GM21529 (cell line): ENCODE results near the gene CD4.
A peak's percentile ranks its signal among the peaks of the same experiment; 100 is the strongest.

Experiments used
- ATAC-seq: cut with Tn5 transposase; IDR thresholded peaks from one replicate; pipeline ENCODE4 v1.9.1; 2021; ENCODE audit not compliant: unreplicated experiment

Gene CD4

DNA sequence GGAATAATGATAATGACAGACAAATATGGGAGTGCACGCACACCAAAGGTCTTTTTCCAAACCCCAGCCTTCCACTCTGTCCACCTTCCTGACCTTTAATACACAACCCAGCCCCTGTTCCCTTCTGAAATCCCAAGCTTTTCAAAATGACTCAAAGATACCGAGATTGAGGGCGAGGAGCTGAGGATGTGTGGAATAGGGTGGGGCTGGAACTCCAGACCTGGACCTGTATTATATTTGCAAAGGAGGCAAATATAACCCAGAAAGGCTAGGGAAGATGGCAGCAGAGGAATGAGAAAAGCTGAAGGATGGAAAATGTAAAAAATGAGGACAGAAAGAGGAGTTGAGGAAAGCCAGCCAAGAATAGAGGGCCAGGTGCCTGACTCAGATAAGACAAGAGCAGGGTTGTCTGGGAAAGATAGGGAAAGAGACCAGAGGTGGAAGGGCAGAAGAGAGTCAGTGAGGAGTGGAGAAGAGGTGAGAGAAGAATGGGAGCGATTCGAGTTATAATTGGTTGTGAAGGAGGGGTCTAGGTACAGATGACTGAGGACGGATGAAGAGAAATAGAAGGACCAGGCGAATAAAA is 24.2 kb upstream of the CD4 start:
- no peak for ATAC-seq

DNA sequence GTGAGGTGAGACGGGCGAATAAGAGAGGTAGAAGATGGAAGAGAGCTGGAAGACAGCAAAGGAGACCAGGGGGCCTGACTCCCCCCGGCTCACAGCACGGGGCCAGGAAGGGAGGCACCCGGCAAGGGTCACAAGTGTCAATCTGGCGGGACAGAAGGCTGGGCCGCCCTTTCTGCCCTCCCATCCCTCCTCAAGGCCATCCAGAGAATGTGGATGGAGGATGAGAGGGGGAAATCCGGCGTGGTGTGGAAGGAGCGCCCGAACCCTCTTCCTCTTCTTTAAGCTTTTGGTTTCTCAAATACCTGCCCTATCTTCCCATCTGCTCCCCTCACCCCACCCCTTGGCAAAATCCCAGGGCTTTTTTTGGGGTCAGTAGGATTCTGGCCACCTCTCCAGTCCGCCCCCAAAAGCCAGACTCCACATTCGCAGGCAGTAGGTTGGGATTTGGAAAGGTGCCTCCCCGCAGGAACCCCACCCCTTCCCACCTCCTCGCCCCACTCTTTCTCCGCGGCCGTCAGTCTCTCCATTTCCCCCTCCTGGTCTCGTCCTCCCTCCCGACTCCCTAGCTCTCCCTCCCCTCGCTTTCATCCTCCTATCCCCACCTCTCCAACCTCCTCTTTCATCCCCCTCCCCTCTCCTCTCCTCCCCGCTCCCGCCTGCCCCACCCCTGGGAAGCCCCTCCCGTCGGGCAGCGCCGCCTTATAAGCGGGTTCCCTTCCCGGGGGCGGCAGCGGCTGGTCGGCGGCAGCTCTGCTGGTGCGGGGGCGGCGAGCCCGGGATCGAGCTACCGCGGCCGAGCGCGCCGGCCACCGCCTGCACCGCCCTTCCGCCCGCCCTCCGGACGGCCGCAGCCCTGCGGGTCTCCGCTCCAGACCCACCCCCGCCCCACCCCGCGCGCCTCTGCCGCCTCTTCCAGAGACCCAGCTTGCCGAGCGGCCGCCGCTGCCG is 23.4 kb upstream of the CD4 start, which contains the start of gene PTMS:
TSS of gene PTMS (plus strand) at position 730 of the 948 bp plus-strand sequence. CDS start 343 bp downstream, outside the sequence.
- peak; percentile 15 for ATAC-seq

DNA sequence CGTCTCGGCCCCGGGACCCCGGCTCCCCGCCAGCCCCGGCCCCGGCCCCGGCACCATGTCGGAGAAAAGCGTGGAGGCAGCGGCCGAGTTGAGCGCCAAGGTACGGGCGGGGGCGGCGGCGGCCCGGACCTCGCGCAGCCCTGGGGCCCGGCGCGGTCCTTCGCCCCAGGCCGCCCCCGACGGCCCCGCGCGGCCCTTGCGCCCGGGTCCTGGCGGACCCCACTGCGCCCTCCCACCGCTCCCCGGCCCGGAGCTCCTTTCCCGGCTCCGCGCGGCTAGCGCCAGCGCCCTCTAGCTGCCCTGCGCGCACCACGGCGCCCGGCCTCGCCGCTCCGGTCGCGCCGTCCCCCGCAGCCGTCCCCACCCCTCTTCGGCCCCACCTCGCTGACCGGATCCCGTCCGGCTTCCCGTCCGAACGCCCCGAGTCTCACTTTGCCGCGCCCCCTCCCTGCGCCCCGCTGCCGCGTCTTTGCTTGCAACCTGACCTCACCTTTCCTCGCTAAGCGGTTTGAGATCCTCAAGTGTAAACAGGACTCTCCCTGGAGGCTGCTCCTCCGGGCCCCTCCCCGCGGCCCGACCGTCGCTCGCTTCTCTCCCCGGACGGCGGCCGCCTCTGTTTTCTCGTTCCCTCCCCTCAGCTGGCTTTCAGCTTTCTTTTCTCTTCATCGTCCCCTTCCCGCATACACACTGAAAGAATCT is 22.5 kb upstream of the CD4 start:
- ATAC-seq: peak; percentile 49

DNA sequence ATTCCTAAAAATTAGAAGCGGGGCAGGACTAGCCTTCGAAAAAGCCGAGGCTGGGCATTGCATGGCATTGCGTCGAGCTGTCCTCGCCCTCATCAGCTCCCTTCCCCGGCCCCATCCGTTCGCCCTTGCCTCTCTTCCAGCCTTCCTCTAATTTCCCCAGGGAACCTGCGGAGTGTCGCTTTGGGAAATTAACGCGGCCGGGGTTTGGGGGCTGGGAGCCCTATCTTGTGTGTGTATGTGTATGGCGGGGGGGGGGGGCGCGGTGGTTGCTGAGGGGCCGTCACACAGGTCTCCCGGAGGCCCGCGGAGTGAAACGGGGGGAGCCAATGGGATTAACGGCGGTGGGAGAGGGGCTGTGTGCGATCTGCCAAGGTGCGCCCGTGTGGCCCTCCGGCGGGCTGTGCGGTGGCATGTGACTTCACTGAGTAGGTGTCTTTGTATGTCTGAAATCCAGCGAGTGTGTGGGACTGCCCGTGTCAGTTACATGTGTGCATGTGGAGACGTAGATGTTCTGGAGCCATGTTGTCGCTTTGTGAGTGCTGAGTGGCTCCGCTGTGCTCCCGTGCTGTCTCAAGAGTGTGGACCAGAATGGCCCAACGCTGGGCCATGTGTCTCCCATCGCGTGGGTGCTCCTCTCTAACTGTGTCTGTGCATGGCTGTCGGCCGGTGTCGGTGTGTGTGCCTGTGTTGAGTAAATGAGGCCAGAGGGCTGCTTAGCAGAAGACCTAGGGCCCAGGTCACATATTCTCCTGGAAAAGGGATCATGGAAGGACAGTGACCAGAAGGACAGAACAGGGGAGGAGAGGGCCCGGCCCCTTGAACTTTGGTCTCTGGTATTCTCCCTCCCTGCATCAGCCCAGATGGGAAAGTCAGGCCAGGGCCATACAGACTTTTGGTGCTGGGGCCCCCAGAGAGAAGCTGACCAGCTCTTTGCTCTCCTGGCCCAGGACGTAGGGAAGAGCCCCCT is 21.7 kb upstream of the CD4 start:
- ATAC-seq: no peak

DNA sequence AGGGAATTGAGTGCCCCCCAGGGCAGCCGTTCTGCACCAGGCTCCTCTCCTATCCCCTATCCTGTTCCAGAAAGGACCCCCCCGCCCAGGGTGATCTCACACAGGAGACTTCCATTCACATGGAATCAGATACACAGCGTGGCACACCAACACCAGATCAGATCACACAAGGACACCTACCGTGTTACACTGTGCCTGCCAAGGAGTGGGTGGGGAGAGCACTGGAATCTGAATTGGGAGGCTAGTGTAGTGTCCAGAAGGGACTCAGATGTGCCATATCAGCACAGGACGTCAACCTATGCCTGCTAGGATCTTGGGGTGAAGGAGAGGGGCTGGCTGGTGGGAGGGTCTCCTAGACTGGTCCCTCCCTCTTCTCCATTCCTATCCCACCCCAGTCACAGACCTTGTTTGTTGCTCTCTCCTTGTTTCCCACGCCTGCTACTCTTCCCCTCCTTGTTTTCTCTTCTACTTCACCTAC is 20.9 kb upstream of the CD4 start:
- no peak for ATAC-seq

DNA sequence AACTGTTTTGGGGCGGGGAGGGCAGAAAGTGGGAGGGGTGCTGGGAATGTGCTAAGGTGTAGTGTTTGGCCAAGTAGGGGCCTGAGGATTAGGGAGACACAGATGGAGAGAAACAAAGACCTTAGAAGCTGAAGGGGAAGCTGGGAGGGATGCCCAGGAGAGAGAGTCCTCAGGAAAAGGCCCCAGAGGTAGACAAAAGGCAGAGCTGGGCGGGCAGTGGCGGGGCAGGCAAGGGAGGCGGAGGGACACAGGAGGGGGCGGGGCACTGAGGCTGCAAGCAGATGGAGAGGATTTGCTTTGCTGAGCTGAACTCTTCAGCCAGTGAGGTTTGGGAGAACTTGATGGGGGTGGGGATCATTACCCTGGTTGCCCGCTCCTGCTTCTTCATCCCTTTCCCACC is 20.3 kb upstream of the CD4 start:
- ATAC-seq: no peak

DNA sequence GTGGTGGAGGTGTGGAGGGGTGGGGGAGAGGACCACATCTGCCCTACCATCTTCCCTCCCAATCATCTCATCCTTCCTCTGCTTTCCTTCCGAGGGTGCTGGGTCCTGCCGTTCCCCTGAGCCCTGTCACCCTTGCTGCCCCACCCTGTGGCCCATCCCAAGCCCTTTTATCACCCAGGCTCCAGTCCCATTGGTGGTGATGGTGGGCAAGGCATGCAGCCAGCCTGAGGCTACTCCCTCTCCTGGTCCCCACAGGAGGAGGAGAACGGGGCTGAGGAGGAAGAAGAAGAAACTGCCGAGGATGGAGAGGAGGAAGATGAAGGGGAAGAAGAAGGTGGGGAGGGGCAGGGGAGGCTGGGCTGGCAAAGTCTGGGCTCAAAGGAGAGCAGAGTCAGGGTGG is 19.7 kb upstream of the CD4 start:
- no peak for ATAC-seq

DNA sequence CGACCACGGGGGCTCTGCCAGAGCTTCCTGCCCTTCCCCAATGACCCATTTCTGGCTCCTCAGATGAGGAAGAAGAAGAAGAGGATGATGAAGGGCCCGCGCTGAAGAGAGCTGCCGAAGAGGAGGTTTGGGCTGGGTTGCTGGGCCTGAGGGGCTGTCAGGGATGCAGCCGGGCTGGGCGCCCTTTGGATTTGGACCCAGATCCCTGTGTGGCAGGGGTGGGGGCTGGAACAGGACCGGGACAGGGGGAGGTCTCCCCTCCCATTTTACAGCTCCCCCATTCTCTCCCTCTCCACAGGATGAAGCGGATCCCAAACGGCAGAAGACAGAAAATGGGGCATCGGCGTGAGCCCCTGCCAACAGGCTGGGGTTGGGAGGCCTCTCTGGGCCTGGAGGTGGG is 19.2 kb upstream of the CD4 start:
- no peak for ATAC-seq

DNA sequence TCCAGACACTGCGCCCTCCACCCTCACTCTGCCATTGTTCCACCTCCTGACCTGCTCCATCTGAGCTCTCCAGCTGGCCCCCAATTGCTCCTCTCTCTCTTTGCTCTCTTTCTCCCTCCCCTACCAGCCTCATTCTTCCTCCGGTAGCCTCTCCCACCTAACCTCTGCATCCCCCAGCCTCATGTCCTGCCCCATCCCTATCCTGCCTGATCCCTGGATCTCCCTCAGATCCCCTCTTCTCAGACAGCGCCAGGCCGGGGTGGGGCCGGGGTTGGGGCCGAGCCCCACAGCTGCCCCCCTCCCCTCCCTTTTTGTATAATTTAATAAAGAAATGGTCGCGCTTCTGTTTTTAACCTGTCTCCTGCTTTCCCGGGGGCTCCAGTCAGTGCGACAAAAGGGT is 18.7 kb upstream of the CD4 start:
- no peak for ATAC-seq

DNA sequence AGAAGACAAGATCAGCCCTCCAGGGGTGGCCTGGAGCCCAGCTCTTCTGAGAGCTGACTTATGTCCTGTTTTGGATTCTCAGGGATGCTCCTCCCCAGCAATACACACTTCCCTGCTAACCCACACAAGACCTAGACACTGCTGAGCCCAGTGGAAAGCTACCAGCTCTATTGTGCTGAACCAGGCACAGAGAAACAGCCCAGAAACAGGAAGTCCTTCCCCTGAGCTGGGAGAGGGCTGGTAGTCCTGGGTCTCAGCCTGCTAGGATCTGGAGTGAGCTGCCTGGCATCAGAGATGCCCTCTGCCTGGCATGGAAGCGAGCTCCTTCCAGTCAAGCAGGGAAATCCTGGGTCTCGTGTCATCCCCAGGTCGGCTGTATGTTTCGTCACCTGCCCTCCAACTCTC is 18.2 kb upstream of the CD4 start:
- no peak for ATAC-seq

DNA sequence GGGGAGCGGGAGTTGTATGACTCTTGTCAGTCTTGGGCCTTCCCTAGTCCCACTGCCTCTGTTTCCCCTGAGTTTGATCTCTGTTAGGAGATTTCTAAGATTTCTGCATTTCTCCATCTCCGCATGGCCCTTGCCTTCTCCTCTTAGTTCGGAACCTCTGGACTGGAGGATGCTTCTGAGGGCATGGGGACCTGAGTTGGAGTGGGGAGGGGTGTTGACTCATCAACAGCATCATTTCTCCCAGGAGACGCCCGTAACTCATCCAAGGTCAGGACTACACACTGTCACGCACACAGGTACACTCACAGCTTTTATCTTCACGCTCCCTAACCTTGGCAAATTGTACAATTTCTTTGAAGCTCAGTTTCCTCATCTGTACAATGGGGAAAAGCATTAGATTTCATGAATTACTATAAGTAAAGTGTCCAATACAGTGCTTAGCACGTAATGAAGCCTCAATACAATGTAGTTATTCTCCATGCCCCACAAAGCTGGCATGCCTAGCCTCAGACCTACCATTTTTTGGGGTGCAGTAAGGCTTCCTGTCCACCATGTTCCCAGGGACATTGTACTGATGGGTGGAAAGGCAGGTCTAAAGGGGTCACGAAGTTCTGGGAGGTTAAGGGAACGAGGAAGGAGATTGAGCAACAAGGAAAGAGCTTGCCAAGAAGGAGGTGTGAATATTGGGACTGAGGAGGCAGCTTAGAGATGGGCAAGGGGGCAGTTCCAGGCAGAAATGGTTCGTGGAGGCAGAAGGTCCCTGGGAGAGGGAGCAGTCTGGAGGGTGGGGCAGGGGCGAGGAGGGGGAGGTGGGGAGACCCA is 17.6 kb upstream of the CD4 start:
- ATAC-seq: no peak

DNA sequence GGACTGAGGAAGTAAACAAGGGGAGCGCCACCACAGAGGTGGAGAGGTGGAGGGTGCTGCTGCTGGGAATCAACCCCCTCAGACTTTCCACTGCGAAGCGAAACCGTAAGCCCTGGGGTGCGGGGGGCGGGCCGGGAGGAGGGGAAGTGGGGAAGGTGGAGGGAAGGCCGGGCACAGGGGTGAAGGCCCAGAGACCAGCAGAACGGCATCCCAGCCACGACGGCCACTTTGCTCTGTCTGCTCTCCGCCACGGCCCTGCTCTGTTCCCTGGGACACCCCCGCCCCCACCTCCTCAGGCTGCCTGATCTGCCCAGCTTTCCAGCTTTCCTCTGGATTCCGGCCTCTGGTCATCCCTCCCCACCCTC is 17.0 kb upstream of the CD4 start, which contains the start of gene LAG3:
TSS of gene LAG3 (plus strand) at position 190 of the 365 bp plus-strand sequence. CDS start 333 bp downstream, outside the sequence.
- no peak for ATAC-seq

DNA sequence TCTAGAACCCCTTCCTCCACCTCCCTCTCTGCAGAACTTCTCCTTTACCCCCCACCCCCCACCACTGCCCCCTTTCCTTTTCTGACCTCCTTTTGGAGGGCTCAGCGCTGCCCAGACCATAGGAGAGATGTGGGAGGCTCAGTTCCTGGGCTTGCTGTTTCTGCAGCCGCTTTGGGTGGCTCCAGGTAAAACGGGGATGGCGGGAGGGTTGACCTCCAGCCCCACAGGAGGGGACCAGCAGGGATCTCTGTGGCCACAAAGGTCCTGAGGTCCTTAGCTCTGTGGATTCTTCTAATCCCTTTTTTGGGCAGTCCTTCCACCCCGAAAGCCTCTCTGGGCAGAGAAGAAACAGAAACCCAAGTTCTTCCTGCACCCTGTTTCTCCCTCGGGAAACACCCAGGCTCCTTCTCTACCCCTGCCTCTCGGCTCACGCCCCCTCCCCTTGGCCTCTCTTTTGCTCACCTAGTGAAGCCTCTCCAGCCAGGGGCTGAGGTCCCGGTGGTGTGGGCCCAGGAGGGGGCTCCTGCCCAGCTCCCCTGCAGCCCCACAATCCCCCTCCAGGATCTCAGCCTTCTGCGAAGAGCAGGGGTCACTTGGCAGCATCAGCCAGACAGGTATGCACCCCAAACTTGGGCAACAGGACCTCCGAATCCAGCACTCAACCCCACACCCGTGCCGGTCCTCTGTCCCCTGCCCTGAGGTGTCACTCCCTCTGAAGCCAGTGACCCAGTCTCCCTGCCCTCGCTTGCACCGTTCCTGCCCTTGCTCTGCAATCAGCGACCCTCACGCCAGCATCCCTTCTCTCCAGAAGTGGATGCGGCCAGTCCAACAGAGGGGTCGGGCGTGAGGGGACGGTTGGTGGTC is 16.4 kb upstream of the CD4 start:
- ATAC-seq: no peak

DNA sequence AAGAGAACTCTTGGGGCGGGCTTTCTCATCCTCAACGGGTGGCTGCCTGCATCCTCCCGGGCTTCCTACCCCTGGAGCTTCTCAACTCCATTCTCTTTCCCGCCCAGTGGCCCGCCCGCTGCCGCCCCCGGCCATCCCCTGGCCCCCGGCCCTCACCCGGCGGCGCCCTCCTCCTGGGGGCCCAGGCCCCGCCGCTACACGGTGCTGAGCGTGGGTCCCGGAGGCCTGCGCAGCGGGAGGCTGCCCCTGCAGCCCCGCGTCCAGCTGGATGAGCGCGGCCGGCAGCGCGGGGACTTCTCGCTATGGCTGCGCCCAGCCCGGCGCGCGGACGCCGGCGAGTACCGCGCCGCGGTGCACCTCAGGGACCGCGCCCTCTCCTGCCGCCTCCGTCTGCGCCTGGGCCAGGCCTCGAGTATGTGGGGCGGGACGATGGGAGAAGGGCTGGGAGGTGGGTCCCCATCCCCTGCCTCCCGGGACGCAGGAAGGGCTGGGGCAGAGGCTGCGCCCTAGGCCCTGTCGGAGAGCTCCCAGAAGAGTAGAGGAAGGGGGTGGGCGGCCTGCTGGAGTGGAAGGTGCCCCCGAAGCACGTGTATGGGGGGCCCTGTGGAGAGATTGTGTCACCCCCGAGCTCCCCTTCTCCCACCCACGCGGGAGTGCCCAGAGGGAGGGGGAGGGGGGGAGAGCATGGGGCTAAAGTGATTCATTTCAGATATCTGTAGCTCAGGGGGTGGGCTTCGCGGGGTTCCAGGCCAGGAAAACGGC is 15.6 kb upstream of the CD4 start:
- ATAC-seq: no peak

DNA sequence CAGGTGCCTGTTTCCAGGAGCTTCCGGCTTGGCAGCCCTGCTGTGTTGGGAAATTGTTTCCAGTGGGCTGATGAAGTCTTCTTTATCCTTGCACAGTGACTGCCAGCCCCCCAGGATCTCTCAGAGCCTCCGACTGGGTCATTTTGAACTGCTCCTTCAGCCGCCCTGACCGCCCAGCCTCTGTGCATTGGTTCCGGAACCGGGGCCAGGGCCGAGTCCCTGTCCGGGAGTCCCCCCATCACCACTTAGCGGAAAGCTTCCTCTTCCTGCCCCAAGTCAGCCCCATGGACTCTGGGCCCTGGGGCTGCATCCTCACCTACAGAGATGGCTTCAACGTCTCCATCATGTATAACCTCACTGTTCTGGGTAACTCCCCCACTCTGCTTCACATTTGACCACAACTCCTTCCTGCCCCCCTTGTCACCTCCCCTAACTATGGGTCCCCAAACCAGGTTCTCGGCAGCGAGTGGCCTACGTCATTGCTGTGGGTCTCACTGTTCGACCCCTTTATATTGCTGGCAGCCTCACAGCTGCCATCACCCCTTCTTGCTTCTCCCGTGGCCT is 14.7 kb upstream of the CD4 start:
- no peak for ATAC-seq

DNA sequence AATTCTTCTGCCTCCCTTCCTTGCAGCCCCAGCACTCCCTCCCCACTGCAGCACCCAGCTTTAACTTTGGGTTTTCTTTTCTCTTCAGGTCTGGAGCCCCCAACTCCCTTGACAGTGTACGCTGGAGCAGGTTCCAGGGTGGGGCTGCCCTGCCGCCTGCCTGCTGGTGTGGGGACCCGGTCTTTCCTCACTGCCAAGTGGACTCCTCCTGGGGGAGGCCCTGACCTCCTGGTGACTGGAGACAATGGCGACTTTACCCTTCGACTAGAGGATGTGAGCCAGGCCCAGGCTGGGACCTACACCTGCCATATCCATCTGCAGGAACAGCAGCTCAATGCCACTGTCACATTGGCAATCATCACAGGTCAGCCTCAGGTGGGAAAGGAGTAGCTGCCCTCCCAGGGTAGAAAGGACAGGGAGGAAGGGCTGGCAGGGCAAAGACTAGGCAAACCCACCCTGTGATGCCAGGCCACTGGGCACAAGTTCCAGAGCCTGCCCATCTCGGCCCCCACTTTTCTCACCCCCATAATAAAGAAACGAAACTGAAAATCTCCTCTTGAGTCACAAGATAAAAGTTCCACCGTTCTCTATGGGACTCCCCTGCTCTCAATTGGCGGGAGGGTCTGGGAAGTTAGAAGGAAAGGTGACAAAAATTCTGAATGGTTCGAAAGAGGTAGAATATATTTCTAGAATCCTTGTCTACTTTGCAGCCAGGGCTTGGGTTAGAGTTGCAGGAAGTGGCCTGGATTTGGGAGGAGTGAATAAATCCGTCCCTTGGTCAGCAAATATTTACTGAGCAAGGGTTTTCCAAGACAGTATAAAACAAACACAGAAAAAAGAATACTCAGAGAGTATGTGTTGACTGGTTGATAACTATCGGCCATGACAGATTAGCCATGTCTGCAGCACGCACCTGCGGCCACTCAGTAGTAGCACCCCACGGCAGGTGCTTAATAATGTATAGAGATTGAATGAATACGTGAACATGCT is 13.8 kb upstream of the CD4 start:
- no peak for ATAC-seq
